SK-N-SH (cell line): Measurements from ENCODE around the gene ZNF511.

ENCODE experiments used
- CHD2 ChIP-seq: fragments of 150-350 bp; IDR thresholded peaks from 2 replicates; pipeline ENCODE4 v1.6.1; 2018; ENCODE audit warnings: low read length; ENCODE audit not compliant: partially characterized antibody
- FOSL2 ChIP-seq: IDR thresholded peaks from 2 replicates; pipeline ENCODE4 v1.4.0; 2012; ENCODE audit warnings: low read depth, mild to moderate bottlenecking, moderate library complexity, borderline replicate concordance
- JUND ChIP-seq: IDR thresholded peaks from 2 replicates; pipeline ENCODE4 v1.4.0; 2012
- MXI1 ChIP-seq: IDR thresholded peaks from 2 replicates; pipeline ENCODE4 v1.6.1; 2012; ENCODE audit warnings: mild to moderate bottlenecking, low read depth, low read length, improper control_type of control experiment
- NRF1 ChIP-seq: IDR thresholded peaks from 2 replicates; pipeline ENCODE4 v1.6.1; 2012; ENCODE audit warnings: low read depth, mild to moderate bottlenecking, low read length
- POLR2AphosphoS5 ChIP-seq: IDR thresholded peaks from 2 replicates; pipeline ENCODE4 v1.6.1; 2012; ENCODE audit warnings: low read depth, low read length
- RFX5 ChIP-seq: IDR thresholded peaks from 2 replicates; pipeline ENCODE4 v1.6.1; 2012; ENCODE audit warnings: mild to moderate bottlenecking, improper control_type of control experiment, low read length
- YY1 ChIP-seq: IDR thresholded peaks from 2 replicates; pipeline ENCODE4 v1.4.0; 2012; ENCODE audit warnings: low read depth, mild to moderate bottlenecking
- TF ChIP-seq, protein P1 (sequence below): fragments of 200-600 bp; sonication (generic); IDR thresholded peaks from 2 replicates; pipeline ENCODE4 v1.6.1; 2017; ENCODE audit warnings: antibody characterized with exemption, mild to moderate bottlenecking, moderate library complexity
- TF ChIP-seq, protein P2 (sequence below): fragments of 150-350 bp; IDR thresholded peaks from 2 replicates; pipeline ENCODE4 v1.6.1; 2017; ENCODE audit warnings: antibody characterized with exemption, low read length, low read depth, borderline replicate concordance
- TF ChIP-seq, protein P3 (sequence below): IDR thresholded peaks from 2 replicates; pipeline ENCODE4 v1.4.0; 2012; ENCODE audit warnings: low read depth, borderline replicate concordance
- TF ChIP-seq, protein P4 (sequence below): IDR thresholded peaks from 2 replicates; pipeline ENCODE4 v1.4.0; 2012; ENCODE audit warnings: low read depth
- TF ChIP-seq, protein P5 (sequence below): IDR thresholded peaks from 2 replicates; pipeline ENCODE4; 2012

DNA sequence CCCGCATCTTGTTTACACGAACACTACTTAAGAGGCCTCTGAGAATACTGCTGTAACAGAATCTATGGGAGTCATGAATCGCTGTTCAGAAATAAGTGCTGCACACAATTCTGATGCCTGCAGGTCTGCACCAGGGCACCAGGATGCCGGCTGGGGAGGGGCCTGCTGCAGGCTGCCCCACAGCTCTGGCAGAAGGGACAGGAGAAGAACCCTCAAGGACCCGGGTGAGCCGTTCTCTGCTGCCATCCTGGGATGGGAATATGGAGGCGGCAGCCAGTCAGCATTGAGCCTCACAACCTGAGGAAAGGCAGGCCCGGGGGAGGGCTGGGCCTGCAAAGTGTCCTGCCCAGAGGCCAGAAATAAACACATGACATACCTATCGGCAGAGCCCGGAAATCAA is 11.2 kb upstream of the ZNF511 start:
- TF ChIP-seq, protein P1, sequence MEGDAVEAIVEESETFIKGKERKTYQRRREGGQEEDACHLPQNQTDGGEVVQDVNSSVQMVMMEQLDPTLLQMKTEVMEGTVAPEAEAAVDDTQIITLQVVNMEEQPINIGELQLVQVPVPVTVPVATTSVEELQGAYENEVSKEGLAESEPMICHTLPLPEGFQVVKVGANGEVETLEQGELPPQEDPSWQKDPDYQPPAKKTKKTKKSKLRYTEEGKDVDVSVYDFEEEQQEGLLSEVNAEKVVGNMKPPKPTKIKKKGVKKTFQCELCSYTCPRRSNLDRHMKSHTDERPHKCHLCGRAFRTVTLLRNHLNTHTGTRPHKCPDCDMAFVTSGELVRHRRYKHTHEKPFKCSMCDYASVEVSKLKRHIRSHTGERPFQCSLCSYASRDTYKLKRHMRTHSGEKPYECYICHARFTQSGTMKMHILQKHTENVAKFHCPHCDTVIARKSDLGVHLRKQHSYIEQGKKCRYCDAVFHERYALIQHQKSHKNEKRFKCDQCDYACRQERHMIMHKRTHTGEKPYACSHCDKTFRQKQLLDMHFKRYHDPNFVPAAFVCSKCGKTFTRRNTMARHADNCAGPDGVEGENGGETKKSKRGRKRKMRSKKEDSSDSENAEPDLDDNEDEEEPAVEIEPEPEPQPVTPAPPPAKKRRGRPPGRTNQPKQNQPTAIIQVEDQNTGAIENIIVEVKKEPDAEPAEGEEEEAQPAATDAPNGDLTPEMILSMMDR, result no peak
- TF ChIP-seq, protein P2, sequence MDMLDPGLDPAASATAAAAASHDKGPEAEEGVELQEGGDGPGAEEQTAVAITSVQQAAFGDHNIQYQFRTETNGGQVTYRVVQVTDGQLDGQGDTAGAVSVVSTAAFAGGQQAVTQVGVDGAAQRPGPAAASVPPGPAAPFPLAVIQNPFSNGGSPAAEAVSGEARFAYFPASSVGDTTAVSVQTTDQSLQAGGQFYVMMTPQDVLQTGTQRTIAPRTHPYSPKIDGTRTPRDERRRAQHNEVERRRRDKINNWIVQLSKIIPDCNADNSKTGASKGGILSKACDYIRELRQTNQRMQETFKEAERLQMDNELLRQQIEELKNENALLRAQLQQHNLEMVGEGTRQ, result no peak
- TF ChIP-seq POLR2AphosphoS5 (no peak), RFX5 (no peak), MXI1 (no peak), CHD2 (no peak), YY1 (no peak), JUND (no peak), FOSL2 (no peak), NRF1 (no peak)
- TF ChIP-seq, protein P3, sequence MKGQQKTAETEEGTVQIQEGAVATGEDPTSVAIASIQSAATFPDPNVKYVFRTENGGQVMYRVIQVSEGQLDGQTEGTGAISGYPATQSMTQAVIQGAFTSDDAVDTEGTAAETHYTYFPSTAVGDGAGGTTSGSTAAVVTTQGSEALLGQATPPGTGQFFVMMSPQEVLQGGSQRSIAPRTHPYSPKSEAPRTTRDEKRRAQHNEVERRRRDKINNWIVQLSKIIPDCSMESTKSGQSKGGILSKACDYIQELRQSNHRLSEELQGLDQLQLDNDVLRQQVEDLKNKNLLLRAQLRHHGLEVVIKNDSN, result no peak
- TF ChIP-seq, protein P4, sequence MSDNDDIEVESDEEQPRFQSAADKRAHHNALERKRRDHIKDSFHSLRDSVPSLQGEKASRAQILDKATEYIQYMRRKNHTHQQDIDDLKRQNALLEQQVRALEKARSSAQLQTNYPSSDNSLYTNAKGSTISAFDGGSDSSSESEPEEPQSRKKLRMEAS, result no peak
- TF ChIP-seq, protein P5, sequence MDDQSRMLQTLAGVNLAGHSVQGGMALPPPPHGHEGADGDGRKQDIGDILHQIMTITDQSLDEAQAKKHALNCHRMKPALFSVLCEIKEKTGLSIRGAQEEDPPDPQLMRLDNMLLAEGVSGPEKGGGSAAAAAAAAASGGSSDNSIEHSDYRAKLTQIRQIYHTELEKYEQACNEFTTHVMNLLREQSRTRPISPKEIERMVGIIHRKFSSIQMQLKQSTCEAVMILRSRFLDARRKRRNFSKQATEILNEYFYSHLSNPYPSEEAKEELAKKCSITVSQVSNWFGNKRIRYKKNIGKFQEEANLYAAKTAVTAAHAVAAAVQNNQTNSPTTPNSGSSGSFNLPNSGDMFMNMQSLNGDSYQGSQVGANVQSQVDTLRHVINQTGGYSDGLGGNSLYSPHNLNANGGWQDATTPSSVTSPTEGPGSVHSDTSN, result no peak
